GM19043 (cell line): Measurements from ENCODE around the gene GTF3C1.
A peak's percentile ranks its signal among the peaks of the same experiment; 100 is the strongest.
"Not testable (repeated sequence)": the region's sequence is repeated elsewhere in the genome, so short reads cannot be mapped to it uniquely, and the experiment has no call there.

Experiments
- ATAC-seq: cut with Tn5 transposase; IDR thresholded peaks from one replicate; pipeline ENCODE4 v1.9.1; 2021; ENCODE audit warnings: low read depth; ENCODE audit not compliant: unreplicated experiment

The GTF3C1 gene

DNA sequence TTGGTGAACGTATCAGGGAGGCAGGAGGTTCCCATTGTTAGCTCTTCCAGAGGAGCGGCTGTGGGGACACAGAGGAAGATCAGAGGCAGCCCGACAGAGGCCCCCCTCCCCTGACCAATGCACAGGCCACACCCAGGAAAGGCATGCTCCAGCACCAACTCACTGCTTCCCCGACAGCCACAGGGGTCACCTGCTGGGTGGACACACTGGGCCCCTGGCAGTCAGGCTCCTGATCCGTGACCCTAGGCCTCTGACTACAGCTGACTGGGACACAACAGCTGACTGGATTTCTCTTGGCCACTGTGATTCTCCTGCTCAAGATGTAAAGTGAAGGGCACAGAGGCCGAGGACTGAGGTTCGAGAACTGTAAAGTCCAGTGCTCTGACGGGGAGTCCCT is 84.2 kb downstream of the GTF3C1 start:
- no peak for ATAC-seq

DNA sequence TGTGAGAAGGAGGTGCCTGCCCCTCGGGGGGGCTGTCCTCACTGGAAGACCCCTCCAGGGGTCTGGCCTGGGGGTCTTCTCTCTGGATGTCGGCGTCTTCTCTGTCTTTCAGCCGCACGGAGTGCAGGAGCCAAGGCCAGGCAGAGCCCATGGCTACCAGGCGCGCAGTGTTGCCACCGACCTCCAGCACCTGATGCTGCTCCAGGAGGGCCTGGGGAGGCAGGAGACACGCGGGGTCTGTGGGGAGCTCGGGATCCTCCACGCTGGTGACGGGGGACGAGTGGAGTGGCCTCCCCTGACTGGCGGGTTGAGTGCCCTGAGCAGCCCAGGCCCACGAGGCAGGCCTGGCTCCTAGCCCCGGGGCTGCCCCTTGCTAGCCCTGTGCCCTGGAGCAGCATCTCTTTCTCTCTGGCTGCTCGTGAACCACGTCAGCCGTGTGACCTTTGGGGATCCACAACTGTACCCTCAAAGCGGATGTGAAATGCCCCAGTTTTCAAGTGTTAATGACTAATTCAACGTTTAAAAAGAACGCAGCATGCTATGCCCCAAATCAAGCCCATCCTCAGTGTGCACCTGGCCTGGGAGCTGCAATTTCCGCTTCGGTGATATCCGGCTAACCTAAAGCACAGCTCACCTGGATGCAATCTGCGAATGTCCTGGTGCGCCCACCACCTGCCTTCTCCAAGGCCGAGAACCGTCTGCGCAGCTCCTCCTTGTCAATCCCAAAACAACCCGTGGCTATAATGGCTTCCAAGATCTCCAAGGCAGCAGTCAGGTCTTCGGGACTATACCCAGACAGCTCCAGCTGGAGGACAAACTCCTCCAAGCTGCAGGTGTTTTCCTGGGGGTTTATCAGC is 84.9 kb downstream of the GTF3C1 start:
- no peak for ATAC-seq

DNA sequence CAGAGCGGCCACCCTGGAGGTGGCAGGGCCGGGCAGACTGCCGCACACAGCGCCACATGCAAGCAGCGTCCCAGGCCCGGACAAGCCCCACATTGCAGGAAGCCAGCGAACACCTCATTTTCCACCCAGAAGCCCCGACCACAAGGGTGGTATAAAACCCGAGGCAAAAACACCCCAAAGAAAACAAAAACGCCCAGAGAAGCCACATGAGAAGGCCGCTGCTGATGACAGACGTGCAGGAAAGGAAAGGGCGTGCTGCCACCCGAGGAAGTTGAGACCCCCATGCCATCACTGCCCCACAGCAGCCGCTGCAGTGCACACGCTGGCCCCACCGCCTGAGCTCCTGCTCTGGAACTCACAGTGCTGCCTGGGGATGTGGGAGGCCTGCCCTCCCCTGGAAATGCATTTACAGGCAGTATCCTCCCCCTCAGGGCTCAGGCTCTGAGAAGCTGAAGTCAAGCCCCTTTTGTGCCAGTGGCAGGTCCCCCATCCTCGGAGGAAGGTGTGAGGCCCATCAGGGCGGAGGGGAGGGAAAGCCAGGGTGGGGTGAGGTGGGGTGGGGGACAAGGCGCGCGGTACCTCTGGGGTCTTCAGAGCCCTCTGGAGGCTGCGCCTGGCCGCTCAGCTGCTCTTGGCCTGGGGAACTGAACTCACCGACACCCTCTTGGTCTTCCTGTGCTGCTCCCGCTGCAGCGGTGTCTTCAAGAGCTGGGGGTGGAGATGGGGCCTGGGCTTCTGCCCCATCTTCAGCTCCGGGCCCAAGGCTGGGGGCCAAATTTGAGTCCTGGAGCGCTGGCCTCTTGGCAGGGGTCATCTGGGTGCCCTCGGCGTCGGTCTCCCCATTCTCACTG is 85.7 kb downstream of the GTF3C1 start:
- ATAC-seq, result no peak

DNA sequence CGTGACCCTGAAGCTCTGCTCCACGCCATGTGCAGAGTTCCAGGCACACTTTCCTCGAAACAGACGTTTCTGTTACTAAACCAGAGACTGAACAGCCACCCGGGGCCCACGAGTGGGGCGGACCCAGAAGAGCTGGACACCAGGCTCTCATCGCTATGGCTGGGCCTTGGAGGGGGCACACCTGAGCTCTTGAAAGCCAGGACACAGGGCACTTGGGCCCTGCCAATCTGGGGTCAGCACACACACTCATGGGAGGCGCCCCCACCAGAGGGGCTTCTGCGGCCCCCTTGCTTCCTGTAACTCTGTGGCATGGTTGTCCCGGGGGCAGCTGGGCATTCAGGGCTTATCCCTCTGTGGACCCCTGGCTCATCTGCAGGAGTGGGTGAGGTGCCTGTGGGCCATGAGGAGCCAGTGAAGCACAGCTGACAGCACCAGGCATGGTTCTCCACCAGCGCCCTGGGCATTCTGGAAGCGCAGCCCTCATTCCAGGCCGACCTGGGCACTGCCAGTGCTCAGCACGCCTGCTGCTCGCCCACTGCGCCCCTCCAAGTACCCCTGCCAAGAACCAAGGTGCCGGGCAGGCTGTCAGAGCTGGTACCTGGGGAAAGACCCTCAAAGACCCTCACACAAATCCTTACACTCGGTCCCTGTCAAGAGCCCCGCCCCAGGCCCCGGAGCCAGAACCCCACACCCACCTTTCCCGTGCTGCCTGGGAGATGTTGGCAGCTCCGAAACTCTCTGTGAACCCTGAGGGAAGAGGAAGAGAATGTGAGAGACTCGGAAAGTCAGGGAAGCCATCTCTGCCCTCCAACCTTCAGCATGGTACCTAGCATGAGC is 86.6 kb downstream of the GTF3C1 start:
- no peak for ATAC-seq

DNA sequence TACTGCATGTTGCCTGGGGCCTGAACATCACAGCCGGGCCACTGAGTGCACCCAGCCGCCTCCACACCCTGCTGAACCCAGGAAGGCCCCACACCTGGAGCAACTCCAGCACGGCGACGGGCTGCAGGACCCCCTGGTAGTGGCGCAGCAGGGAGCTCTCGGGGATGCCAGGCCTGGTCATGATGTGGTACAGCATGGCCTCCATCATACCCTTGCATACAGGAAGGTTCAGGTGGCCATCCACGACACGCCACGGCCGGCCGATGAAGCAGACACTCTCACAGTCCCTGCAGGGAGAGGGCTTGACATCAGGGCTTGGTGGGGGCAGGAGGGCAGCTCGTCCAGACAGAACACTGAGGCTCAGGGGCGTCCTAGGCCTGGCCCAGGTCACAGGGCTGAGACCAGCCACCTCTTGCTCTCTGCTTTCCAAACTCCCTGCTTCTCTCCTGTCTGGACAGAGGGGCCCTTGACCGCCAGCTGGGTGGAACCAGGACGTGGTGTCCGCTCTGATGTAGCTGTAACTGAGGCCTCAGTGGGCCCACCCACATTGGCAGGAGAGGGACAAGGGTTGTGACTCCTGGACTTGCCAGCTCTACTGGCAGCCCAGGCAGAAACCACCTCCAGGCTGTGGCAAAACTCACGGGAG is 87.4 kb downstream of the GTF3C1 start:
- ATAC-seq, result no peak

DNA sequence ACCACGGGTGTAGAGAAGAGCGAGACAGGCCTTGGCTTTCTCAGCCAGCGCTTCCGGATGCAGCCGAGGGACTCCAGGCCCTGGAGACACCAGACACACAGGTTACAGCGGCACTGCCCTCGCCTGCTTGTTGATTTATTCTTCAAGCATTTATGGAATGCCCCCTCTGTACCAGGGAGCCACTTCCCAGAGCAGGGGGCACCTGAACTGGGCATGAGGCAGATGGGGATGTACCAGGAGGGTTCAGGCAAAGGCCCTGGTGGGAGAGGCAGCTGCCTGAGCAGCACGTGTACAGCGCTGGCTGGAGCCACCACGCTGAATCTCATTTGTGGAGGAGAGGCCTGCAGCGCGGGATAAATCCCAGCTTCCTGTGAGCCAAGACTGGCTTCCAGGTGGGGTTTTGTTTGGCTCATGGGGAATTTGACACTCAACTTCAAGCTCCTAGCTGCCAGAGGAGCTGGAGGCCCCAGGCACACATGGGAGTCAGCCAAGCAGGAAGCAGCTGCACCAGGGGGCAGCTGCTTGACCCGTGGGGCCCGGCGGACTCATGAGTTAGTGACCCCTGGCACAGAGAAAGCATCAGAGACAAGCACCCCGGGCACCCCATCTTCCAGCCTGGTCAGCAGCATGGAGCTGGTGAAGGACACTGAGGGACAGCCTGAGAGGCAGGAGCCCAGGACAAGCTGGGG is 88.1 kb downstream of the GTF3C1 start:
- ATAC-seq, result no peak

DNA sequence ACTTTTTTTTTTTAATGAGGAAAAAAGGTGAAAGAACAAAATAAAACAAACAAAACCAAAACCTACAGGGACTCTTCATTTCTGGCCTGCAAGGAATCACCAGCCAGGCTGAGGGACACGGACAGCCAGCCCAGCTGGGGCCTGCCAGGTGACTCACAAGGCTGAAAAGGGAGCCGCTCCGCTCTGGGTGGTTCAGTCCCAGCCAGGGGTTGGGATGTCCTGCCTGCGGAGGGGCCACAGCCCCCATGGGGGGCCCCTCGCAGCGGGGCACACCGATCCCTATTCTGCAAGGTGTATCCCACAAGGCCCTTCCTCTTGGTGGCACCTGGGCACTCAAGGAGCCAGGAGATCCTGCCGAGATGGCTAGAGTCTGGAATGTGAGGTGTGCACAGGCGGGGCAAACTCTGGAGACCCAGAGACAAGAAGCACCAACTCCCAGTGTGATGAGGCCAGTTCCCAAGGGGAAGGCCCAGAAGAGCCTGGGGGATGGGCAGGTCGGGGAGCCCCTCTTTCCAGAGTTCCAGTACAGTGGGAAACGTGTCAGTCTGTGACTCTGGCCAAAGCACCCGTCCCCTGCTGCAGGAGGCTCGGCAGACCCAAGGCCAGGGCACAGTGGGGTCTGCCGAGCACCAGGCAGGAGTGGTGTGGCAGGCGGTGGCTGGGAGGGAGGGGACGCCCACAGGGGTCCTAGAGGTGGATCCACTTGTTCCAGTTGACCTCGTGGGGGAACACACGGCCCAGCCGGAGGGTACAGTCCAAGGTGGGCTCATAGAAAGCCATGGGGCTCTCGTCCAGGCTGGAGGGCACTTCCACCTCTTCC is 88.8 kb downstream of the GTF3C1 start:
- ATAC-seq, result no peak

DNA sequence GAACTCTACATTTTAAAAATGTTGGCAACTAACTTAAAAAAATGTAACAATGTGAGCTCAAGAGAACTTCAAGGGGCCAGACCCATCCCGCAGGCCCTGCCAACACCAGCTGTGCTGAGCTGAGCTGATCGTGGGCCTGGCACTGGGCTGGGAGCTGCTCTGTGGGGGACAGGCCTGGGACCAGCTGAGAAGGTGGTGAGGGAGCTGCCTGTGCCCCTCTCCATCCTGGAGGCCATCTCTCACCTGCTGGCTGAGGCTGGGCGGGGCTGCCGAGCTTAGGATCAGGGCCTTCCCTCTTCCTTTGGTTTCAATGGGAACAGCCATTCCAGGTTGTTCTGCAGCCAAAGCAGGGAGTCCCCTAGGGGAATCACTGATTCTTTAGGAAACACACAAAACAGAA is 89.5 kb downstream of the GTF3C1 start:
- no peak for ATAC-seq

DNA sequence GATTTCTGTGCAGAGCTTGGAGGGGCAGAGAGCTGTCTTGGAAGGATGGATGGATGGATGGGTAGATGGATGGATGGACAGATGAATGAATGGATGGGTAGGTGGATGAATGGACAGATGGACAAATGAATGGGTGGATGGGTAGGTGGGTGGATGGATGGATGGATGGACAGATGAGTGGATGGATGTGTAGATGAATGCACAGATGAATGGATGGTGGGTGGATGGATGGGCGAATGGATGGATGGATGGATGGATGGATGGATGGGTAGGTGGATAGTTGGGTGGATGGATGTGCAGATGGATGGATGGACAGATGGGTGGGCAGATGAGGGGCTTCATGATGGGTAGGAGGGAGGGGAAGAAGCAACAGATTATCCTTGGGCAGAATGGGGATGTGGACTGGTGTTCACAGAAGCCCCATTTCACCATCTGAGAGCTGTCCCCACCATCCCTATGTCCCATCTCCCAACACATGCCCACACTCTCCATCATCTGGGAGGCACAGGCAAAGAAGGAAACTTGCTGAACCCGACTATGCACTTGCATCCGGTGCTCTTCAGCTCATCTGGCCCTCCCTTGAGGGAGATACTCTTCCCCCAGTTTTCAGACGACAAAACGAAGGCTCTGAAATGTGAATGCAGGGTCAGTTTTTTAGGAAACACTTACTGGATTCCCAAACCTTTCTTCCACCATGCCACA is 90.6 kb downstream of the GTF3C1 start:
- no peak for ATAC-seq

DNA sequence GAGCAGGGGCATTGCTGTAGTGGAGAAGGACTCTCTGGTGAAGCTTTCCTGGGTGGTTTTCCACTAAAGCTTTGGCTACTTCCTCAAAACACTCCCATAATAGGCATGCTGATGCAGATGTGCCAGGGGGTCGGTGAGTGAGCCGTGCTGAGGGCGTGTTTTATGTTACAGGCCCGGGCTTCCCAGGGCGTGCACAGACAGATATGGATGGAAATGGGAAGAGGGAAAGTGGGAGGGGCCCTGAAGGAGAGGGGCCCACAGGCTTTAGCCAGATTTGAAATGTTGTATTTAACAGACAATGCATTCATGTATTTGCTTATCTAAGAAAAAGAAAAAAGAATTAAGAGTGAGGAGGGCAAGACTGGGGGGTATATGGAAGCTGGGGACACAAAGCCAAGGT is 91.5 kb downstream of the GTF3C1 start:
- ATAC-seq, result no peak

DNA sequence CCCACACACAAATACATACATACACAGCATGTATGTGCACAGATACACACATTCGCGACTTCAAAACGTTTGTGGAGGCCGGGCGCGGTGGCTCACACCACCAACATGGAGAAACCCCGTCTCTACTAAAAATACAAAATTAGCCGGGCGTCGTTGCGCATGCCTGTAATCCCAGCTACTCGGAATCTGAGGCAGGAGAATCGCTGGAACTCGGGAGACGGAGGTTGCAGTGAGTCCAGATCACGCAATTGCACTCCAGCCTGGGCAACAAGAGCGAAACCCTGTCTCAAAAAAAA is 92.2 kb downstream of the GTF3C1 start:
- not testable (repeated sequence) for ATAC-seq

DNA sequence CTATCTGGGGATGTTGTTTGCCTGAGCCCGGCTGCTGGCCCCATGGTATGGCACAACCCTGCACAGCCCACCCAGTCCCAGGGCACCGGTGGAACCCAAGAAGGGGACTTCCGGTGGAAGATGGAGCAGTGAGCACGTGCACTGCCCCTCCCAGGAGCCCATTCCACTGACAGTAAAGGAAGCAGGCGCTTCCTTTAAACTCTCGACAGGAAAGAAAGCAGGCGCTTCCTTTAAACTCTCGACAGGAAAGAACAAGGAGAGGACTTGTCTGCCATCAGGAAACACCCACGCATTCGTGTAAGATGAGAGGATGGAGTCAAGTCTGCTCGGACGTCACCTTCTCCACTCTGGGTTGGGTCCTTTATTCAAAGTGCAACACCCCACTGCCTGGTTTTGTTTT is 94.0 kb downstream of the GTF3C1 start:
- ATAC-seq, result no peak

DNA sequence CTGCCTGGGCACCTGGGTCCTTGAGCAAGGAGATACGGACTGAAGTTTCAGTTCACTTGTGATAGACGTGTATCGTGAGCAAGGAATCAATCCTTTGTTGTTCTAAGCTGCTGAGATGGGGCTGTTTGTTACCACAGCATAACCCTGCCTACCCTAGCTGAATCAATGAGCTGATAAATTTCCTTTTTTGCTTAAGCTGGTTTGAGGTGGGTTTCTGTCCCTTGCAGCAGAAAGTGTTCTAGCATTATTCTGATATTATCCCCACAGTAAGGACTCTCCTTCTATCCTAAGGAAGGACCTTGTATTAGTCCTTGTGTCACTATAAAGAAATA is 96.3 kb downstream of the GTF3C1 start:
- no peak for ATAC-seq

DNA sequence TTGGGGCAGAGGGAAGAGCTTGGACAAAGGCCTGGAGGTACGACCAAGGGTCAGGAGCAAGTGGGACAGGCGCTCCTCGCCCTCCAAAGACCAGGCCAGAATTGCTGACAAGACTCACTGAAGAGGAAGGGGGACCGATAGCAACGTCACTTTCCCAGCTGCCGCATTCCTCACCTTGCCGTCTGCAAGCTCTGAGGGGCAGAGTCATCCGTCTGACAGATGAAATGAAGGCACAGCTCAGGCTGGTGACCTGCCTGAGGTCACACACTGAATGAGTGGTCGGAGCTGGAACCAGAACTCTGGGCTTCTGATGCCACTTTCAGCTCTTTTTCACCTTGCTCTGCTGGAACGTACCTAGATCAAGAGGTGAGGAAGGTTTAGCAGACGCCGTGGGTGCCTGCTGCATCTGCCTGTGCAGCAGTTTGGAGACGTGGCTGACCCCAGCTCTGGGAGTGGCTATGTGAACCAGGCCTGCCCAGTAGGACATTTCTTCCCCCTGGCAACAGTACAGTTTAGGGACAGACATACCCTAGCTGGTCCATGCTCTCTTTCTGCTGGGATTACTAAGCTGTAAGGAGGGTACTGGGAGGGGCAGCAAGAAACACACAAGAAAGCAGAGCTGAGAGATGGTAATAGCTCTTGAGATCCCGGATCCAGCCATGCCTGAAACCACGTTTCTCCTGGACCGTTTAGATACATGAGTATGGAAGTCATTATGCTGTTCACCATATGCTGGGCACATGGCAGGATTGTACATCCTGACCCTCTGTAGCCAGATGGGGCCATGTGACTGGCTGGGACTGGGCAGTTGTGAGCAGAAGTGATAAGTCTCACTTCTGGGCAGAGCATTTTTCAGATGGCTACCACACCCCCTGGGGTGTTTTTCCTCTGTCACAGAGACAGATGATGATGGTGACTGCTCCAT is 96.9 kb downstream of the GTF3C1 start:
- ATAC-seq, result no peak

DNA sequence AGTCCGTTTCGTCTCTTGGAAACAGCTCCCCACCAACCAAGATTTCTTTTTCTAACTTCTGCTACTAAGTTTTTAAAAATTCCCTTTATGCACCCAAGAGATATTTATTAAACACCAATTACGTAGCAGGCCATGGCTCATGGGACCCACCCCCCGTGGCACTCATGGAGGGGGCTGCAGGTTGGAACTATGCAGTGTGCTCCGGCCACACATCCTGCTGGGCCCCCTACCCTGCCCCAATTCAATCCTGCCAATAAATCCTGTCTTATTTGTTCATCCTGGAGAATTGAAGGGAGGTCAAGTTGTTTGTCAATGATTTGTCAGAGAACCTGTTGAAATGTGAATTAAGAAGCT is 99.5 kb downstream of the GTF3C1 start:
- no peak for ATAC-seq

DNA sequence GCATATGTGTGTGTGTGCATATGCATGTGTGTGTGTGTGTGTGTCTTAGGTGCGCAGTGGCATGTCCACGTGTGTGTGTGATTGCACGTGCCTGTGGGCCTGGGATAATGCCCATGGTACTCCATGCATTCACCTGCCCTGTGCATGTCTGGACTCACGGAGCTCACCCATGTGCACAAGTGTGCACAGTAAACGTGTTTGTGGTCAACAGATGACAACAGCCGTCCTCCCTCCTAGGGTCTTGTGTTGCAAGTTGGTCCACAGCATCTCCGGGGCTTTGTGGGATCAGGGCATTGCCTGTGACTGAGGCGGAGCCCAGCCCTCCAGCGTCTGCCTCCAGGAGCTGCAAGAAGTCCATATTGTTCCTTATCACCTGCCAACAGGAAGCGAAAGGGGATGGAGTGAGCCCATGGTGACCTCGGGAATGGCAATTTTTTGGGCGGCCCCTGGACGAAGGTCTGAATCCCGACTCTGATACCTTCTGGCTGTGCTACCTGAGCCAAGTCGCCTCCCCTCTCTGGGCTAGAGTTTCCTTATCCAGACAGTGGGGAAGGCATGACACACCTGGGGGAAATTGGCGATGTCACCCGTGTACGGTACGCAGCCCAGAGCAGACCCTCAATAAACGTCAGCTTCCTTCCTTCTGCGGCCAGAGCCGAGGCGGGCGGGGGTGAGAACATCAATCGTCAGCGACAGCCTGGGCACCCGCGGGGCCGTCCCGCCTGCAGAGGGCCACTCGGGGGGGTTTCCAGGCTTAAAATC is 100.1 kb downstream of the GTF3C1 start:
- ATAC-seq, result peak; percentile 46
